Uterus (tissue), 4 donors: ENCODE measurements around the gene LCE1F. TPM values are rescaled to one million over a fixed set of nuclear protein-coding genes. Genes with fewer than 3 reads are reported as not detected.

Source experiments
- DNase-seq, 2 donors: peaks; one replicate each; pipeline ENCODE4 v3.0.0-alpha.2; 2019 to 2020
- H3K27ac ChIP-seq, 2 donors: fragments of 200-600 bp; sonication (generic); 1 replicate in 1 of 2; 2 replicates in 1 of 2; pipeline ENCODE4 v1.5.1; 2016 to 2018
- H3K27me3 ChIP-seq, 2 donors: fragments of 200-600 bp; sonication (generic); one replicate each; pipeline ENCODE4 v1.5.1; 2018 to 2019; ENCODE audit warnings: control low read depth in 1 of 2
- H3K36me3 ChIP-seq, 2 donors: fragments of 200-600 bp; sonication (generic); one replicate each; pipeline ENCODE4 v1.5.1; 2019; ENCODE audit warnings: control low read depth in 1 of 2
- H3K4me1 ChIP-seq, 2 donors: fragments of 200-600 bp; sonication (generic); one replicate each; pipeline ENCODE4 v1.5.1; 2018 to 2019; ENCODE audit warnings: control low read depth in 1 of 2
- H3K4me3 ChIP-seq, 2 donors: fragments of 200-600 bp; sonication (generic); 1 replicate in 1 of 2; 2 replicates in 1 of 2; pipeline ENCODE4 v1.5.1; 2018 to 2019; ENCODE audit warnings: mild to moderate bottlenecking in 1 of 2
- H3K9me3 ChIP-seq, 2 donors: fragments of 200-600 bp; sonication (generic); one replicate each; pipeline ENCODE4 v1.5.1; 2019; ENCODE audit warnings: control low read depth in 1 of 2
- POLR2A ChIP-seq, 2 donors: fragments of 450-650 bp; IDR thresholded peaks; one replicate each; pipeline ENCODE4 v1.6.1; 2016; ENCODE audit warnings: antibody characterized with exemption in 2 of 2, mild to moderate bottlenecking in 1 of 2, moderate library complexity in 1 of 2
- intact Hi-C: fragments of 100-400 bp; cut with DNase I; formaldehyde crosslinking; loops from one replicate; pipeline ENCODE4 v1.15.1; 2023; ENCODE audit warnings: low total_unique reads
- total RNA-seq, 4 donors: library from RNA; depleted of rRNA in 3 of 4; stranded (reverse); fragments of >200 nt in 3 of 4; gene quantifications; one replicate each; pipeline versions ENCODE4 v1.1.0 to v1.2.4, GENCODE V29; 2014 to 2023
- TF ChIP-seq, protein P1 (sequence below), 4 experiments: fragments of 200-600 bp in 2 of 4; fragments of 450-650 bp in 2 of 4; sonication (generic) in 2 of 4; IDR thresholded peaks; one replicate each; pipeline ENCODE4 v1.5.1; 2016 to 2019; ENCODE audit warnings: antibody characterized with exemption in 4 of 4, mild to moderate bottlenecking in 2 of 4, moderate library complexity in 1 of 4
- donor health status: DM: yes; HTN: yes; CAD: no.

The LCE1F gene, protein sequence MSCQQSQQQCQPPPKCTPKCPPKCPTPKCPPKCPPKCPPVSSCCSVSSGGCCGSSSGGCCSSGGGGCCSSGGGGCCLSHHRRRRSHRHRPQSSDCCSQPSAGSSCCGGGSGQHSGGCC
- total RNA-seq = not detected

DNA sequence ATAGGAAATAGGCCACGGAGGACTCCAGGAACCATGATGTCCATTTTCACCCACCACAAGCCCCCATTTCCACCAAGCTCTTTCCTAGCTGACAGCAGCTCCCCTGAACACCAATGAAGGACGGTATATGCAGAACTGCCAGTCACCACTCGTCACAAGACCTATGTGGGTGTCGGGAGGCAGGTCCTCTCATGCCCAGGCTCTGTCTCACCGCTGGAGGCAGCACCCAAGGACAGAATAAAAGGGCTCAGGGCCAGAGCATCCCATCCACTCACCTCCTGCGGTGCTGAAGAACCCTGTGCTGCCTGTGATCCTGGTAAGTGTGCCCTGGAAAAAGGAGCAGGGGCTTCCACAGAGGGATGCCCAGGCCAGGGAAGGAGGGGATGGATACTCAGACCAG is at the start of gene LCE1F:
Gene LCE1F, plus strand, starts transcription at position 266 of the 400 bp plus-strand sequence. CDS start 1,232 bp downstream, outside the sequence.
- intact Hi-C loops = no loop called here
- Histone ChIP-seq H3K27me3 (no peaks in the 10 kb centered on the region), H3K4me1 (no peaks in the 10 kb centered on the region), H3K27ac (no peak within 1 kb of the TSS), H3K4me3 (no peak within 1 kb of the TSS), H3K36me3 (no peaks in the 10 kb centered on the region), H3K9me3 (no peaks in the 10 kb centered on the region)
- no peak for DNase-seq
- TF ChIP-seq, protein P1, sequence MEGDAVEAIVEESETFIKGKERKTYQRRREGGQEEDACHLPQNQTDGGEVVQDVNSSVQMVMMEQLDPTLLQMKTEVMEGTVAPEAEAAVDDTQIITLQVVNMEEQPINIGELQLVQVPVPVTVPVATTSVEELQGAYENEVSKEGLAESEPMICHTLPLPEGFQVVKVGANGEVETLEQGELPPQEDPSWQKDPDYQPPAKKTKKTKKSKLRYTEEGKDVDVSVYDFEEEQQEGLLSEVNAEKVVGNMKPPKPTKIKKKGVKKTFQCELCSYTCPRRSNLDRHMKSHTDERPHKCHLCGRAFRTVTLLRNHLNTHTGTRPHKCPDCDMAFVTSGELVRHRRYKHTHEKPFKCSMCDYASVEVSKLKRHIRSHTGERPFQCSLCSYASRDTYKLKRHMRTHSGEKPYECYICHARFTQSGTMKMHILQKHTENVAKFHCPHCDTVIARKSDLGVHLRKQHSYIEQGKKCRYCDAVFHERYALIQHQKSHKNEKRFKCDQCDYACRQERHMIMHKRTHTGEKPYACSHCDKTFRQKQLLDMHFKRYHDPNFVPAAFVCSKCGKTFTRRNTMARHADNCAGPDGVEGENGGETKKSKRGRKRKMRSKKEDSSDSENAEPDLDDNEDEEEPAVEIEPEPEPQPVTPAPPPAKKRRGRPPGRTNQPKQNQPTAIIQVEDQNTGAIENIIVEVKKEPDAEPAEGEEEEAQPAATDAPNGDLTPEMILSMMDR (IDR thresholded peaks at IDR 0.05) = no peak
- TF ChIP-seq POLR2A (IDR thresholded peaks at IDR 0.05) = no peak

DNA sequence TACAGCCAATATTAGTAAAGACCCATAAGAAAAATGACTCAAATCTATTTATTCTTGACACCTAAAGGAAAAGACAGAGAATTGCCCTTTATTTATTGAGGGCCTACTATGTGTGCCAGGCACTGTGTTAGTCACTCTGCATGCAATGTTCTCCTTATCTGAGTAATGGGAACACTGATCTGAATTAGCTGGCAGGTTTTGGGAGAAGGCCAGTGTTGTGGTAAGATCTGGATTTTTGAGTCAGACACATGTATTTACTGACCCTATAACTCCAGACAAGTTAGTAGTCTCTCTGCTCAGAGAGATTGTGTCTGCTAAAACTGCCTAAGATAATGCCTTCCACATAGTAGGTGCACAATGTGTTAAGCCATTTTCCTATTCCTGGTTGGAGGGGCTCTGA is 49.7 kb upstream of the LCE1F start:
- H3K4me3 ChIP-seq = no peak overlapping the region
- no peaks in the 10 kb centered on the region for H3K36me3 ChIP-seq
- intact Hi-C loops = no loop called here
- H3K9me3 ChIP-seq = no peaks in the 10 kb centered on the region
- TF ChIP-seq, protein P1 (IDR thresholded peaks at IDR 0.05) = no peak
- TF ChIP-seq POLR2A (IDR thresholded peaks at IDR 0.05) = no peak
- no peak overlapping the region for H3K27ac ChIP-seq
- H3K27me3 ChIP-seq = no peaks in the 10 kb centered on the region
- no peak for DNase-seq
- no peaks in the 10 kb centered on the region for H3K4me1 ChIP-seq

DNA sequence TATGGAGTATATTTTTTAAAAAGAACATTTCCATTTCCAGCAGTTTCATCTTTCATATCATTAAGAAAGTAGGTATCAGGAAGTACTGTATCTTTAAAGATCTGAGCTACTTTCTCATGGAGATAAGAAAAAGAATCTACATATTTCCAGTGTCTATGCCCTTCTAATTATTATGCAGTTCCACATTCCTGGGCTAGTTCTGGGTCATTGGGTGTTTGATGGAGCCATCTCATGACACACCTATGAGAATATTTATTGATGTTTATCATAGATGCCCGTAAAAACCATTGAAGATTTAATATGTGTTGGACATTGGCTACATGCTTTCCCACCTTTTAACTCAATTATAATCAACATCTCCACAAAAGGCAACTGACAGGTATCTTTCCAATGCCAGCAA is 46.0 kb upstream of the LCE1F start:
- H3K4me1 ChIP-seq = no peaks in the 10 kb centered on the region
- intact Hi-C loops = no loop called here
- TF ChIP-seq, protein P1 (IDR thresholded peaks at IDR 0.05) = no peak
- no peak for TF ChIP-seq POLR2A (IDR thresholded peaks at IDR 0.05)
- no peak for DNase-seq
- no peaks in the 10 kb centered on the region for H3K27me3 ChIP-seq
- H3K9me3 ChIP-seq = no peaks in the 10 kb centered on the region
- no peak overlapping the region for H3K27ac ChIP-seq
- no peaks in the 10 kb centered on the region for H3K36me3 ChIP-seq
- no peak overlapping the region for H3K4me3 ChIP-seq

DNA sequence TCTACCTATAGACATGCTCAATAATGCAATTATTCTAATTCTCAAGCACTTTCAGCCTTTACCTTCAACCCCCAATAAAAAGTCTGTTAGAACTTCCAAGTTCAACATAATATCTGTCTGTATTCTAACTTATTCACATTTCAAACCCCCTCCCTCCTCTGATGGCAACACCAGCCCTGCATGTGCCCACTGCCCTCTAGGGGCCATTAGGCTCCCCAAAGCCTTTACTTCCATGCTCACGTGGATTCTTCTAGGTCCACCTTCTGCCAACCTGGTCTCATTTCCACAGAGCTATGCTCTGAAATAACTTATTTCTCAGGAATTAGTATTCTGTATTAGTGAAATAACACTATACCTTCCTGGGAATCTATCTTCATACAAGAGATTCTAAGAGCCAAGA is 39.3 kb upstream of the LCE1F start:
- no peak overlapping the region for H3K4me3 ChIP-seq
- intact Hi-C loops = no loop called here
- TF ChIP-seq, protein P1 (IDR thresholded peaks at IDR 0.05) = no peak
- no peak for TF ChIP-seq POLR2A (IDR thresholded peaks at IDR 0.05)

DNA sequence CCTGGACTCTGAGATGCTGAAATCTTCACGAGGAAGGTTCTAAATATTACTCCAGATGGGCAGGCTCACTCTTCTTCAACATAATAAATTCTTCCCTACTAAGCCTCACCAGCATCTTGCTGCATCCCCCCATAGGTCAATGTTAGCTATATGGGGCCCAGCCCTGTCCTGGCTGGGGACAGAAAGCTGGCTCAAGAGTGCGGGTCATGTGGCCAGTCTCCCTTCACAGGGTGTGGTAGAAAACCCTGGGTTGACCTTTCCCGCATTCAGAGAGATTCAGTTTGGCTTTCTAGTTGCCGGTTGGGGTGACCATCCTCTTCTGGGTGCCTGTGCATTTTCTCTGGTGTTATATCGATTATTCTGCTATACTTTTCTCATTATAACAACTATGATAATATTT is 36.9 kb upstream of the LCE1F start:
- Histone ChIP-seq H3K36me3 (no peaks in the 10 kb centered on the region), H3K27me3 (no peaks in the 10 kb centered on the region), H3K27ac (no peak overlapping the region), H3K9me3 (no peaks in the 10 kb centered on the region), H3K4me1 (no peaks in the 10 kb centered on the region), H3K4me3 (no peak overlapping the region)
- TF ChIP-seq, protein P1 (IDR thresholded peaks at IDR 0.05) = no peak
- TF ChIP-seq POLR2A (IDR thresholded peaks at IDR 0.05) = no peak
- no peak for DNase-seq
- intact Hi-C loops = no loop called here

More for the DNA sequence above, 39.3 kb upstream of the LCE1F start:
- DNase-seq = no peak
- no peak overlapping the region for H3K27ac ChIP-seq
- H3K36me3 ChIP-seq = no peaks in the 10 kb centered on the region
- no peaks in the 10 kb centered on the region for H3K9me3 ChIP-seq
- H3K4me1 ChIP-seq = no peaks in the 10 kb centered on the region
- H3K27me3 ChIP-seq = no peaks in the 10 kb centered on the region
